HTR-8/SVneo (cell line): ENCODE results near the gene CRY1.
"Not testable (repeated sequence)": the region's sequence is repeated elsewhere in the genome, so short reads cannot be mapped to it uniquely, and the experiment has no call there.

Experiments
- DNase-seq: peaks from one replicate; pipeline ENCODE4 v3.0.0; 2011; ENCODE audit warnings: low spot score, mixed read lengths; ENCODE audit not compliant: insufficient read length
- FAIRE-seq: peaks from 2 replicates; lab custom pipeline; 2011; peaks lifted over from hg19 to GRCh38; lab: Jason Lieb, UNC

Gene CRY1

GRCh38 chr12:107025671-107026070 lies 67.7 kb downstream of the CRY1 start:
- DNase-seq (no peak), FAIRE-seq (no peak)

GRCh38 chr12:107019546-107019945 lies 73.8 kb downstream of the CRY1 start:
- FAIRE-seq: no peak
- DNase-seq: no peak

GRCh38 chr12:107017042-107017441 lies 76.3 kb downstream of the CRY1 start:
- FAIRE-seq: no peak
- DNase-seq: no peak

- DNase-seq: no peak
- FAIRE-seq: no peak
Measured at GRCh38 chr12:107014055-107014454, 79.3 kb downstream of the CRY1 start.

- DNase-seq (no peak), FAIRE-seq (no peak)
Measured at GRCh38 chr12:107012736-107013425, 80.5 kb downstream of the CRY1 start.

GRCh38 chr12:107011519-107011918 lies 81.8 kb downstream of the CRY1 start:
- DNase-seq: no peak
- no peak for FAIRE-seq

- FAIRE-seq (no peak), DNase-seq (no peak)
Measured at GRCh38 chr12:107007411-107007810, 85.9 kb downstream of the CRY1 start.

GRCh38 chr12:107002665-107003064 lies 90.7 kb downstream of the CRY1 start:
- not testable (repeated sequence) for DNase-seq, FAIRE-seq

GRCh38 chr12:106999446-106999845 lies 93.9 kb downstream of the CRY1 start:
- DNase-seq (no peak), FAIRE-seq (no peak)

- DNase-seq: no peak
- FAIRE-seq: no peak
Measured at GRCh38 chr12:106997916-106998315, 95.4 kb downstream of the CRY1 start.

GRCh38 chr12:106996102-106996501 lies 97.2 kb downstream of the CRY1 start:
- DNase-seq, FAIRE-seq: not testable (repeated sequence)

GRCh38 chr12:106994579-106995220 lies 98.6 kb downstream of the CRY1 start:
- FAIRE-seq (no peak), DNase-seq (no peak)

- DNase-seq (no peak), FAIRE-seq (no peak)
Measured at GRCh38 chr12:106987846-106988245, 105.5 kb downstream of the CRY1 start.

- FAIRE-seq (peak; percentile 83), DNase-seq (peak; percentile 91)
Measured at GRCh38 chr12:106986625-106987389, 106.5 kb downstream of the CRY1 start, which contains the start of gene MTERF2. TSS of gene MTERF2 (minus strand) at chr12:106987146. CDS start at chr12:106978714, 8,432 bp downstream.

GRCh38 chr12:106986135-106986534 lies 107.2 kb downstream of the CRY1 start:
- FAIRE-seq (no peak), DNase-seq (no peak)

GRCh38 chr12:106985479-106985878 lies 107.9 kb downstream of the CRY1 start:
- FAIRE-seq: no peak
- no peak for DNase-seq

GRCh38 chr12:106984588-106985137 lies 108.7 kb downstream of the CRY1 start:
- FAIRE-seq (no peak), DNase-seq (no peak)

GRCh38 chr12:106982229-106982628 lies 111.1 kb downstream of the CRY1 start:
- DNase-seq (no peak), FAIRE-seq (no peak)

GRCh38 chr12:106981788-106982187 lies 111.6 kb downstream of the CRY1 start:
- FAIRE-seq (no peak), DNase-seq (no peak)

- DNase-seq (no peak), FAIRE-seq (no peak)
Measured at GRCh38 chr12:106980944-106981343, 112.4 kb downstream of the CRY1 start.
